GM03348 (cell line): ENCODE results near the gene NCAM1.

Source experiments
- DNase-seq: peaks from one replicate; pipeline ENCODE4 v3.0.0; 2012; ENCODE audit warnings: low spot score

The NCAM1 gene

DNA sequence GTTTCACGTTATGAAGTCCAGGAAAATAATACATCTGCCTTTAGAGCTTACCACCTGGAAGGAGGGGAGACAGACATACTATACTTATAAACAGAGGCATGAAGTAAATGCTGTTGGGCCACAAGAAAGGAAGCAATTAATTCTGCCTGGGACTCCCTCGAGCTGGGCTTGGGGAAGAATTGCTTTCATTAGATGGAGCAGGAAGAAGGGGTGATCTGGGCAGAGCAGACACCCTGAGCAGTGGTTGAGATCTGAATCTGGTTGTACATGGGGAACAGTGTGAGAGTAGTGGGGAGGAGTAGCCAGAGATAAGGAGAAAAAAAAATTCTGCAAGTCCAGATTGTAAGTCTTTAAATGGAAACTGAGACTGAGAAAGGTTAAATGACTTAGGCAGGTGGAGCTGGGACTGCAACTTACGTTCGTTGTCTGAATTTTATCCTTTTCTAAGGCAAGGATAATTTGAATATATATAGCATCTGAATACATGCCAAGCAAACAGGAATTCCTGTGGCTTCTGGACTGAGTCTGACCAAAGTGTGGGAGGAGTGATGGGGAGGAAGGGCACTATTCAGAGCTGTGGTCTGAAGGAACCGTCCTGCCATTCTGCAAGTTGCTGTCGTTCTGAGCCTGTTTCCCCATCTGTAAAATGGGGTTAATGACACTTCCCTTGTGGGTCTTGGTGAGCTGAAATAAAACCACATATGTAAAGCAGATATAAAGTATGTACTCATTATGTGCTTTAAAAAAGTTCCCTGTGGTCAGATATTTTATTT lies 7.9 kb downstream of the NCAM1 start:
- peak; percentile 23 for DNase-seq

DNA sequence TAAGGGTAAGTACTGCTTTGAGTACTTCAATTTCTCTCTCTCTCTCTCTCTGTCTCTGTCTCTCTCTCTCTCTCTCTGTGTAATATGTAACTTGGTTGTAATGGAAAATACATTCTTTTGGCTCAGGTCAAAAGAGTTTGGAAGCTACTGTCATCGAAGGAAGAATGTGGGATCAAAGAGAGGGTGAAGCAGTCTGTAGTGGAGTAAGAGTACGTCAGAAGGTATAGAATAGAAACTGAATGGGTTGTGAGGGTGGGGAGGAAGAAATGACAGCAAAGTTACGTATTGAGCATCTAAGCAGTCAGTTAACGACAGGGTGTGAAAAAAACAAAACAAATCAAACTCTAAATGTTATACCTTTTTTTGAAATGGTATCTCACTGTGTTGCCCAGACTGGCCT lies 10.0 kb downstream of the NCAM1 start:
- DNase-seq: no peak

DNA sequence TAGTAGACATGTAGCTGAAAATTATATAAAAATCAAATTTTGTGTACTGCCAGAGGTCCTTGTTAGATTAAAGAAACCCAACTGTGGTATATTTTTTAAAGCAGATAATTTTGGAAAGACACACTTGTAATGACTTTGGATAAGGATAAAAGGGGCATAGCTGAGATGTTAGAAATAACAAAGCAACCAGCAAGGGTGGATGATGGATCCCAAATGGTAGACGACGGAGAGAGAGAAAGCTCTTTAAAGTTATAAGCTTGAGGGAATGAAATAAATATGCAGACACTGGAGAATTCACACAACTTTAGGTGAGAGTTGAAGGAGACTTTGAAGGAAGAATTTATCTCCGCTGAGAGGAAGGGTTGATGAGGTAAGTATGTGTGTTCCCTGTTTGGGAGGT lies 10.6 kb downstream of the NCAM1 start:
- DNase-seq: no peak

DNA sequence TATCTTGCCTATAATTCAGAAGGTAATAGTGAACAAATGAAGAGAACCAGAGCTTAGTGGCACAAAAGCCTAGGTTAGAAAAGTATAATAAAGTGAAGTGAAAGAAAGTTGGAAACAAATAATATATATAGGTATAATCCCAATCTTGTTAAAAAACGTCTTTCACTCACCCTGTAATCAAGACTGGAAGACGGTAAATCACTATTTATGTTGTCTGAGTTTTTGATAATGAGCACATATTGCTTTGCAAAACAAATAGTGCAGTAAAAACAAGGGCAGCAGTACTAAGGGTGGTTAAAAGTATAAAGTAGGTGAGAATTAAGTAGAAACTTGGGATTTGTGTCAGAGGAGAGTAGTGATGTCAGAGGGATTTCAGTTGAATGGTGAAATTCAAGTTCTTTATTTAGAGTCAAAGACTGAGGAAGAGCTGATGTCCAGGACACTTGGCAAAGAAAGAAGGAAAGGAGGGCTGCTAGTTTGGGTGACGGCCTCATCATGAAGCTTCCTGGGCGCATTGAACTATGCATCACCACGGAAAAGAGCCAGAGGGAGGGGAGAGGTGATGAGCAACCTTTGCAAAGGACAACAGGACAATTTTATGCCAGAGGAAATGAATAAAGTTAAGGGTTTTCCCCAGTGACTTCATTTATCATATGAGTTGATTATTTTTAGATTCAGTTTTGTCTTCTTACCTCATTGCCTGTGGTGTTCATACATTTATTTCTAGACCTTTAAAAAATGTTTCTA lies 11.4 kb downstream of the NCAM1 start:
- no peak for DNase-seq

DNA sequence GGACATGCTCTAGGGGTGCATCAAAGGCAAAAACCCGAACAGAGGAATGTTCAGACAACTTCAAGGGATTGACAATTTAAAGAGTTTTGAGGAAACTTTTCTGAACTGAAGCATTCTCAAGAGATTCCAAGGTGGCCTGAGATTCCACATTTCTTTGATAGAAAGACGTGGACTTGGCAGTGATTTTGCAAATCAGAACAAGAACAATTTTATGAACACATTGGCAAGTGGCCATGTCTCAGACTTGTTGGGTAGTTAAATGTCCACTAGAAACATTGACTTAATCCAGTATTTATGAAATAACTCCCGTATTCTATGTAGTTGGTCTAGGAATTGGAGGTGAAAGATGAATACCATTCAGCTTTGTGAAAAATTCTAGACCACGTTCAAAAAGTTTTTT lies 13.8 kb downstream of the NCAM1 start:
- DNase-seq: no peak

DNA sequence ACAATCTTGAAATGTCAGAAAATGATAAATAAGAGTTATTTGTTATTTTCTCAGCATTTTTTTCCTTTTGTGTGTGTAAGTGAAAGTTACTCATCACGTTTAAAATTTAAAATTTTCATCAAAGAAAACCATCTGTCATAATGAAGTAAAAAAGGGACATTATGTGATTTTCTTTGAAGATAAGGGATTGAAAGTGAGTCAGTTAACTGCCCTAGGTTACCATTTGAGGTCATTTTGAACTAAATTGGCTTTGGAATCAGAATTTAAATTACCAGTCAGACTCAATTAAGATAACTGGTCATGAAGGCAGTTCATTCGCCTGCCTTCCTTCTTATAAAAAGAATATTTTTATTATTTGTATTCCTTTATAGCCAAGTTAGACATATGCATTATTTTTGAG lies 14.3 kb downstream of the NCAM1 start:
- DNase-seq: no peak

DNA sequence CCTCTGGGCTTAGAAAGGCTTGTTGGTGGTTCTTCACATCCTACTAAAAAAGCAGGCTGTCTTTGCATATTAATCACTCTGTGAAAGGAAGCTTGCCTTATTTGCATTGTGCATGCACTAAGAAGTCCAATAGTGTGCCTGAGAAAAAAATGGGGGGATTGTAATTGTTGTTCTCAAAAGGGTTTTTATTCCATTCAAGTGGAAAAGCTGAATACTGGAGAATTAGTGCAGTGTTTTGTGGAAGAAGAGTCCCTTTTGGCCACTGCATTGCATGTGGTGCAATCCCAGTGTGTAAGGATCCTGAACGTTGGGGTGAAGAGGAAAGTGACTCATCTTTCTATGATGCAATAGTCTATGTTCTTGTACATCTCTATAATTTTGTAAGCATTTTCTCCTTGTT lies 16.5 kb downstream of the NCAM1 start:
- peak; percentile 44 for DNase-seq

DNA sequence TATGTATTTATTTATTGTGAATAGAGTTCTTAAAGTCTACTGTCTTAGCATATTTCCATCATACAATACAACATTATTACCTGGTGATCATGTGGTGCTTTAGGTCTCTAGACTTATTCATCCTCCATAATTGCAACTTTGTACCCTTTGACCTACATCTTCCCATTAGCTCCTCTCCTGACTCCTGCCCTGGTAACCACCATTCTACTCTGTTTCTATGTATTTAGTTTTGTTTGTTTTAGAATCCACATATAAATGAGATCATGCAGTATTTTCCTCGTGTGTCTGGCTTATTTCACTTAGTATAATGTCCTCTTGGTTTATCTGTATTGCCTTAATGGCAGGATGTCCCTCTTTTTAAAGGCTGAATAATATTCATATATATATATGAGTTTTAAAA lies 22.7 kb downstream of the NCAM1 start:
- no peak for DNase-seq

DNA sequence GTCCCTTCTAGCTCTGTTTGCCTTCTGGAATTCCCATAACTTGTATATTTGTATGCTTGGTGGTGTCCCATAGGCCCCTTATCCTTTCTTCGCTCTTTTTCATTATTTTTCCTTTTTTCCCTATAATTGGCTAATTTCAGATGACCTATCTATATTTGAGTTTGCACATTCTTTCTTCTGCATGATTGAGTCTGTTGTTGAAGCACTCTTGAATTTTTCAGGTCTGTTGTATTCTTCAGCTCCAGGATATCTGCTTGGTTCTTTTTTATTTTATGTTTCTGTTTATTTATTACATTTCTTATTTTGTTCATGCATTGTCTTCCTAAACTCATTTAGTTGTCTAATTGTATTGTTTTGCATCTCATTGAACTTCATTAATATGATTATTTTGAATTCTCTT lies 28.0 kb downstream of the NCAM1 start:
- DNase-seq: no peak

DNA sequence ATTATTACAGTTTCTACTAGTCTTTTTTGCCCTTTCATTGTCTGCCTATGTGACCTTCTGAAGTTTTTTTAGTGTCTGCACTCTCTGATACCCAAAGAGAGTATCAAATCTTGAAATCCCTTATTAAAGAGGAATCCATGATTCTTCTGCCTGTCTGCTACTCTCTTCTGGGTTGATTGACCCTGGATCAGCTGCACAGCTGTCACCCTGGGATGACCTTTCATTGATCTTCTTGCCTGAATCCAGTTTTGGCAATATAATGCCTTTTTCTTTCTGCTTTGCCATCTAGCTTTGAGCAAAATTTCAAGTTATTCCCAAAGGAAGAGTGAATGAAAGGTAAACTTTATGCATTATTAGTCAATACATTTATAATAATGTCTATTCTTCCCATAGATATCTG lies 32.6 kb downstream of the NCAM1 start:
- DNase-seq: no peak

DNA sequence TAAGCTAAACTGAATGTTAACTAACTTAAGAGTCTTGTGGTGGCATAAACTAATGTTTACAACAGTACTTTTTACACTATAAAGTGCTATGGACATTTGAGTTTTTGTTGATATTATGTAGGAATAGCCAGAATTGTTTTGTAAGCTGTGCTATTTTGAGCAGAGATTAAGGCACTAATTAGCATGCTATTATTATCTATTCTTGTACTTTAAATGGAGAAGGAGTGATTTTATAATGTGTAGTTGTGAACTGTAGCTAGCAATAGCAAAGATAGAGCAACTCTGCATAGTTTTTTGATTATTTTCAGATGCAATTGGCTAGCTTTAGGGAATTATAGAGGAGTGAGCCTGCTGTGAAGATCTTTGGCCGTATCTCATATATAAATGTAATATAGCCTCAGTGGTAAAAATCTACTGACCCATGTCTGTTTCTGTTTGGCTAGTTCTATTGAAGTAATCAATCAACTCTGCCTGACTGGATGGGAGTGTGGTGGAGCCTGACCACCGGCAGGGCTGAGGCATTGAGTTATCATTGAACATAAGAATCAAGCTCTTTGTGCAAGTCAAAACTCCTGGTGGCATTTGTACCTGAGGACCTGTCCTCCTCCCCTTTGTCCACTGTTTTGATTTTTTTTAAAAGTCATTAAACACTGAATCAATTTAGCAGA lies 34.3 kb downstream of the NCAM1 start:
- no peak for DNase-seq

DNA sequence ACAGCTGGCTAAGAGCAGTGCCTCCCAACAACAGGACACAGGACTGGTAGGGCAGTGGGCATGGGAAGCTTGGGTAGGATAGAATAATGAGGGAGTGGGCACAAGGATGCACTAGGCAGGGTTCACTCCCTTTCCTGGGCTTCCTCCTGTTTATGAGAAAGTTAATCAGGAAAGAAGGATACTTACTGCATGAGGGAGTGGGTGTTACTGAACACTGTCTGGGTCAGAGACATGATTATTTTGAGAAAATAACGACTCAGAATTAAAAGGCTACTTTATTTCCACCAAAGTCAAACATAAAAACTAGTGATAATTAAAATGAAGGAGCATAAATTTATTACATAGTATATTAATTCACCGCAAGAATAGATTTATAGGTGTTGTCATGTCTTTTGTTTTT lies 35.8 kb downstream of the NCAM1 start:
- no peak for DNase-seq

DNA sequence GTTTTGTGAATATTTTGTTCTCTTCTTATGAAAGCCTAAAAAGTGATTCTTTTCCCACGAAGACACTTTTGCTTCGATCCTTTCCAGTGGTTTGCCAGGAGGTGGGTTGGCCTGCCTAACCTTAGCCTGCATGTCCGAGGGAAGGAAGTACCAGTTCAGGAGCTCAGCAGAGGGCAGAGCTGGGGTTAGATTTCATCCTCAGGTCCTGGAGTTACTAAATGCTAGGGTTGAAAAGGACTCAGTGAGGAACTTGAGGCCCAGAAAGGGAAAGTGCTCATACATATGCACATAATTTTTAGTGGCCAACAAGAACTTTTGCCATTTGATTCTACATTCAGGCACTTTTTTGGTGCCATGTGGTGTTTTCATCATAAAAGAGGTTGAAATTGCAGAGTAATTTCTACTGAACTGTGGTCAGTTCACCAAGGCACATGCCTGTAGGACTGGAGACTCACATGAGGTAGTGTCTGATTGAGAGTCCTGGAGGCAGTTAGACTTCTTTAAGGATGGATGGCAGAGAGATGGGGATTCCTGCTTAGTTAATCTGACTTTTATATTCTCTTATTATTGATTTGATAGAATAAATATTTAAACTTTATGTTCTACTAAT lies 36.7 kb downstream of the NCAM1 start:
- no peak for DNase-seq

DNA sequence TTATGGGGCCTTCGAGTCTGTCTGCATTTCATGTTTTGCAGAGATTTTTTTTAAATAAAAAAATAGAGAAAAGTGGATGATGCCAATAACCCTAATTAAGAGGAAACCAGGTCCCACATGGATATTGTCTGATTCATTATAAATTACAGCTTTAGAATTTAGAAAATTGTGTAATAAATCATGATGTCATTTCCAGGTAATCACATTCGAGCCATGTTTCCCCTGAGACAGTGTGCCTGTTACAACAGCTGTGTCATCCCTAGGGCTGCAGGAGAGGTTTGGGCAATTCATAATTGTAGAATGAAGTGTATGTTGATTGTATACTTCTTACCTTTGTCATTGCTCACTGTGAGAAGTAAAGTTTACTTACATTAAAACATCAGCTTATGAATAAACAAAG lies 38.3 kb downstream of the NCAM1 start:
- no peak for DNase-seq

DNA sequence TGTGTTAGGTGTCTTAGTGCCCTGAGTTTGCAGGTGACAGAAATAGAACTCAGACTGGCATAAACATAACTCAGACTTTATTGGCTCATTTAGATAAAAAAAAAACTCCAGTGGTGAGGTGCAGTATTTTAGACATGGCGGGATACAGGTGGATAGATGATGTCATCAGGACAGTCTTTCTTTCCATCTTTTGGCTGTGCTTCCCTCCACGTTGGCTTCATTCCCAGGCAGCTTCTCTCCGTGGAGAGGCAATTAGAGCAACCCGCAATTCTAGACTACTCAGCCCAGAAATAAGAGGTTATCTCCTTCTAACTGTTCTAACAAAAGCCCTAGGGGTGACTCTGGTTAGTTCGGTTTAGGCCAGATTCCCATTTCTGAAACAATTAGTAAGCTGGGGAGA lies 40.5 kb downstream of the NCAM1 start:
- no peak for DNase-seq

DNA sequence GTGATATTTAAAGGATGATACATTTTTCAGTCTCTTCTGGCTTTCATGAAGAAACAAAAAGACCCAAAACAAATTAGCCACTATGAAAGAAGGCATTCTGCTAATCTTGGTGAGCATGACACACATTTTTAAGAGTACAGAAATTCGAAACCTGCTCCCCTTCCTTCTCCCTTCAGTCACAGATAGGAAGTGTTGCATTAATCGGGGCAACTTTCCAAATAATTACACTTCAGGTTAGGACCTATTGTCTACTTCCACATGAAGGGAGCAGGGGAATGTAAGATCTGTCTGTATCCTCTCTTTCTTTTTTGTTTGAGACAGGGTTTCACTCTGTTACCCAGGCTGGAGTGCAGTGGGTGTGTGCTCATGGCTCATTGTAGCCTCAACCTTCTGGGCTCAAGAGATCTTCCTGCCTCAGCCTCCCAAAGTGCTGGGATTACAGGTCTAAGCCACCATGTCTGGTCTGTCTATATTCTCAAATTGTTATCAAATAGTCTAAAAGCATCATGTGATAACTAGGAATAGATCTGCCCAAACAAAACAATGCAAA lies 45.8 kb downstream of the NCAM1 start:
- DNase-seq: no peak

DNA sequence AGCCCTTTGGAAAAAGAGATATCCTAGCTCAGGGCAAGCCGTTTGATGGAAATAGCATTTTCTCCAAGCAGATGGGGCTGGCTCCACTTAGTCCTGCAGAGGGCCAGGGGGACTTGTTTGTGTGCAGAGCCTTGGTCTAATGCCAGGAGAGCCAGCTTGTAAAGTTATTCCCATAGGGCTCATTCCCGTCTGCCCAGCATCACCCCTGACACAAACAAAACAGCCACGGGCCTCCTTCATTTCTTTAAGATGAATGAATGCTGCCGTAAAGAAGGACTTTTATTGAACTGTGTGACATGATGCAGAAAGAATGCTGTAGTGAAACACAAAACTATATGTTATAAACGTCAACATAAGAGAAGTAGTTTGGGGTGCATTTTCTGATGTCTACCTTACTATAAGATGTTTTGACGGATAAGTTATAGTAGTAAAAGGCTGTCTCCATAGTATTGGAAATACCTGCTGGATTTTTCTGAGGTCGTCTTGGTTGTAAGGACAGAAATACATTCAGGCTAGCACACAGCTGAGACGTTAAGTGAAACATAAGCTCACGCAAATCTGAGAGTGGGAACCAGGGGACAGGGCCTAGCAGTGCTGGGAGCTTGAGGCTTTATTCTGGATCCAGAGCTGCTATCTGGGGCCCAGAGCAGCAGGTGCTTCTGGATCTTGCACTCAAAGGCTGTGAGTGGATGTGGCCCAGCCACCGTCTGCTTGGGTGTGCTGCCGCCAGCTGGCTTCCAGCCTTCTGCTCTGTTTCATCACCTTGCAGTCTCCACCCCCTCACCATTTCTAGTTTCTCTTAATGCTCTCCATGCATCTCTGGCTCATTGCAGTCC lies 53.3 kb downstream of the NCAM1 start:
- DNase-seq: no peak

DNA sequence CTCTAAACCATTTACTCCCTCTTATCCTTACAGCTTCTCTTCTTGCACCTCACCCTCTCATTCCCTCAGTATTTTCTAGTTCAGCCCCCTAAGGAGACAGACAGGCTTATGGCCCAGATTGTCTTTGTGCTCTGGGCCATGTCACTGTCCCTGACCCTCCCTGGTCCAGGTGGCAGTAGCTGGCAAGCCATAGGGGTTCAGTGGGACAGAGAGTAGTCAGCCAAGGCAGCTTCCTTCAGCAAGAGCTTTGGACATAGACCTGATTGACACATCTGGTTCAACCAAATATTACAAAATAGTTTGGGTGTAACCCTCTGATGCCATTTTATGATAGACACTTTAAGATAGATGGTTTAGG lies 53.9 kb downstream of the NCAM1 start:
- DNase-seq: no peak

DNA sequence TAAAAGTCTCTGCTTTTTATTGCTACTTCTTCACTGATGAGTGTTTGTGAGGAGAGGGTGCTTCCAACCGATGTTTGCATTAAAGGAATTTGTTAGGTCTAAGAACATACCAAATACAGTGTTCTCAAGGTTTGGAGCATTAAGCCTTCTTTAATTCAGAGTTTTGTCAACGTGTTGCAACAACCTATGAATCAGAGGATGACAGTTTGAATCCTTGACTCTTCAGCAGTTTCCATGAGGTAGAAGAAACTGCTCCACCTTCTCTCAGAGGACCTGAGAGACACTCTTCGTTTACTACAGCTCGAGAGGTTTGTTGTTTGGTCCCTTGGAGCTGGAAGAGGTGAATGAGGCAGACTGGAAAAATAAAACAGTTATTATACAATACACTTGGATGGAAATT lies 55.7 kb downstream of the NCAM1 start:
- DNase-seq: no peak

DNA sequence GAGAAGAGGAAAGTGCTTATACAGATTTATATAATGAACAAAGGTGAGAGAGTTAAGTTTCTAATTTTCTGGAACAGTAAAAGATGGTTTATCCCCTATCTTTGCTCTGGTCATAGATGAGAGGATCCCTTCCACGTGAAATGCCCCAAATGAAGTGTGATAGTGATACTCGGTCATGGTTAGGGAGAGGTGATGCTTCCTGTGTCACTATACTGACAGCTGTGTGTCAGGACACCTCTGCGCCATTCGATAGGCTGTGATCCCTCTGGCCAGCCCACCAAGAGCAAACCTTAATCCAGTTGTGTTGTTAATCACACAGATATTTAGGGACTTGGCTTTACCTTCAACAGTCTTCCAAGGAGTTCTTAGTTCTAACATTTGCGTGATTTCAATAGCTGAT lies 57.7 kb downstream of the NCAM1 start:
- DNase-seq: no peak

DNA sequence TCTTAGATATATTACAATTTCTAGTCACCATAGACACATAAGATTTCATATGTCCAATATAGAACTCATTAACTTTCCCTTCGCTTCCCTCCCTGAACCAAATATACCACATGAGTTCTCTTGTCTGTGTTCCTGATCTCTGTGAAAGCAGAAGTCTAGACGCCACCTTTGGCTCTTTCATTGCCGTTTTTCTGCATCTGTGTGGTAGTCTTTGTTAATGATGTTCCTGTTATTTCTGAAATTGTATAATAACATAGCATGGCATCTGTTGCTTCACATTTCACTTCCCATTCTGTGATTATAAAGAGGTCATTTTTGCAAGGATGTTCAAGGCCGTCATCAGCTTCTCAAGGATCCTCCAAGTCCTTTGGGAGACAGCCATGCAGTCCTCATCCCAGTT lies 58.5 kb downstream of the NCAM1 start:
- no peak for DNase-seq

DNA sequence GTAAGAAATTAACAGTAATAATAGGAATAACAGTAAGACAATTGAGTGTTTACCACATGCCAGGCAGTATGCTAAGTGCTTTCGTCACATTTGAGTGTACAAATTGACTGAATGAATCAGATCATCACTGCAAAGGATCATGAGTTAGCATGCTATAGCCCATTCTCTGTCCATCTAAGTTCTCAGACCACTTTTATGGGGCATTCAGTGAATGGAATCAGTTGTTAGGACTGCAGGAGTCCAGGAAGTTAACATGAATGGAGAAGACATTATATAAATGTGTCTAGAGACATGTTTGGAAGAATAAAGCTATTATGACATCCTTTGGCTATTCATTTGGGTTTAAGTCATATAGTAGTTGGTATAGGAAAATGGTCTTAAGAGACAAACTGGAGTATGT lies 59.9 kb downstream of the NCAM1 start:
- no peak for DNase-seq
